ENCODE measurements around the gene PDZD2. TPM values are rescaled to one million over a fixed set of nuclear protein-coding genes. Genes with fewer than 3 reads are reported as not detected.

Gene PDZD2
- total RNA-seq, 1 experiment from 2014 or later = 23.0 TPM

DNA sequence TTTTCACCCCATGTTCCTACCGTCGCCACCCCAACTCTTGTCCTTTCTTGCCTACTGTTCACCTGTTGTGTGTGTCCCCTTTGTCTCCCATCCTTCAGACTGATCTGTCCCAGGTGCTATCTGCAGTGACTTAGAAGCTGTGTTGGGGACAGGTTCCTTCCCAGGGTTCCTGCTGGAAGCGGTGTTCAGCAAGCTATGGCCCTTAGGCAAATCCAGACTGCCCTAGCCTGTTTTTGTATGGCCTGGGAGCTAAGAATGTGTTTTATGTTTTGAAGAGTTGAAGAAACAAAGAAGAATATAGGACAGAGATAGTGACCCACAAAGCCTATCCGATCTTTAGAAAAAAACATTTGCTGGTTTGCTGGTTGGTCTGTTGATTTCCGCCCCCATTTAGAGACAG lies 298.8 kb downstream of the PDZD2 start:
- no peak for DNase-seq (ENCODE audit: unreplicated experiment)
- Mint-ChIP-seq H3K27ac (ENCODE audit: low read depth, unreplicated experiment) (peak overlapping the region; percentile 87), H3K4me1 (ENCODE audit: insufficient read depth, unreplicated experiment) (peaks cover 50% of the 10 kb centered on the region), H3K36me3 (ENCODE audit: insufficient read depth, unreplicated experiment) (peaks cover 16% of the 10 kb centered on the region), H3K4me3 (ENCODE audit: unreplicated experiment) (peak overlapping the region; percentile 90), H3K27me3 (ENCODE audit: insufficient read depth, unreplicated experiment) (no peaks in the 10 kb centered on the region), H3K9me3 (ENCODE audit: unreplicated experiment) (no peaks in the 10 kb centered on the region)
- ChIA-PET POLR2A (interaction anchor here (0.6 to 6.0 kb wide), 18 partner anchors 10 to 235 kb away, joined by 3 to 94 read pairs (median 6); no protein-coding TSS in a partner anchor), CTCF (interaction anchor here (0.7 to 2.5 kb wide), 7 partner anchors 53 to 129 kb away, joined by 3 to 6 read pairs (median 4); no protein-coding TSS in a partner anchor)
- intact Hi-C loops (cut with micrococcal nuclease) = loop anchor here (5.0 kb wide), 1 partner anchor 120 kb away; no protein-coding TSS in a partner anchor
- BruUV-seq (replicated peaks) = no TSS peak
- TF ChIP-seq, protein P1, sequence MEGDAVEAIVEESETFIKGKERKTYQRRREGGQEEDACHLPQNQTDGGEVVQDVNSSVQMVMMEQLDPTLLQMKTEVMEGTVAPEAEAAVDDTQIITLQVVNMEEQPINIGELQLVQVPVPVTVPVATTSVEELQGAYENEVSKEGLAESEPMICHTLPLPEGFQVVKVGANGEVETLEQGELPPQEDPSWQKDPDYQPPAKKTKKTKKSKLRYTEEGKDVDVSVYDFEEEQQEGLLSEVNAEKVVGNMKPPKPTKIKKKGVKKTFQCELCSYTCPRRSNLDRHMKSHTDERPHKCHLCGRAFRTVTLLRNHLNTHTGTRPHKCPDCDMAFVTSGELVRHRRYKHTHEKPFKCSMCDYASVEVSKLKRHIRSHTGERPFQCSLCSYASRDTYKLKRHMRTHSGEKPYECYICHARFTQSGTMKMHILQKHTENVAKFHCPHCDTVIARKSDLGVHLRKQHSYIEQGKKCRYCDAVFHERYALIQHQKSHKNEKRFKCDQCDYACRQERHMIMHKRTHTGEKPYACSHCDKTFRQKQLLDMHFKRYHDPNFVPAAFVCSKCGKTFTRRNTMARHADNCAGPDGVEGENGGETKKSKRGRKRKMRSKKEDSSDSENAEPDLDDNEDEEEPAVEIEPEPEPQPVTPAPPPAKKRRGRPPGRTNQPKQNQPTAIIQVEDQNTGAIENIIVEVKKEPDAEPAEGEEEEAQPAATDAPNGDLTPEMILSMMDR (IDR thresholded peaks at IDR 0.05; ENCODE audit: unreplicated experiment) = no peak

DNA sequence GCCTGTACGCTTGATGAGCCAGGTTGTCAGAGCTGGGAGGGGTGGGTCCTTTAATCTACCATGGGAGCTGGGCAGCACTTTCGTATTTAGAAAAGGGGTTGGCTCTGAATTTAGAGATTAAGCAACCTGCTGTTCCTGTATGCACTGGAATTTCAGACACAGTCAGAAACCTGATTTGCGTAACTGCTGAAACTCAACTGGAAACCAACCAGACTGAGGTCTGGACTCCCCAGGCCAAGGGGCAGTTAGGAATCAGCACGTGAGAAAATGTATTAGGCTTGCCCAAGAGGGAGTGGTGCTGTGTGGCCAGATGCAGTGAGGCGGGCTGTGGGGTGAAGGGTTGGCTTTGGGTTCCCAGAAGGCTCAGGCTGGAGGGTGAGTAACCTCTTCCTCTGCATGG lies 300.2 kb downstream of the PDZD2 start:
- TF ChIP-seq, protein P1 (IDR thresholded peaks at IDR 0.05; ENCODE audit: unreplicated experiment) = no peak
- Mint-ChIP-seq H3K27ac (ENCODE audit: low read depth, unreplicated experiment) (peak overlapping the region; percentile 98), H3K4me1 (ENCODE audit: insufficient read depth, unreplicated experiment) (peaks cover 50% of the 10 kb centered on the region), H3K27me3 (ENCODE audit: insufficient read depth, unreplicated experiment) (no peaks in the 10 kb centered on the region), H3K4me3 (ENCODE audit: unreplicated experiment) (peak overlapping the region; percentile 90), H3K36me3 (ENCODE audit: insufficient read depth, unreplicated experiment) (peaks cover 24% of the 10 kb centered on the region), H3K9me3 (ENCODE audit: unreplicated experiment) (no peaks in the 10 kb centered on the region)
- peak; percentile 99 for DNase-seq (ENCODE audit: unreplicated experiment)
- ChIA-PET POLR2A (interaction anchor here (0.7 to 6.0 kb wide), 16 partner anchors 8 to 234 kb away, joined by 3 to 94 read pairs (median 6); no protein-coding TSS in a partner anchor), CTCF (interaction anchor here (0.7 to 1.4 kb wide), 5 partner anchors 8 to 30 kb away, joined by 3 to 6 read pairs (median 3); no protein-coding TSS in a partner anchor)
- BruUV-seq (replicated peaks) = no TSS peak
- intact Hi-C loops (cut with micrococcal nuclease) = loop anchor here (1.0 to 5.0 kb wide), 3 partner anchors 49 to 118 kb away; no protein-coding TSS in a partner anchor

DNA sequence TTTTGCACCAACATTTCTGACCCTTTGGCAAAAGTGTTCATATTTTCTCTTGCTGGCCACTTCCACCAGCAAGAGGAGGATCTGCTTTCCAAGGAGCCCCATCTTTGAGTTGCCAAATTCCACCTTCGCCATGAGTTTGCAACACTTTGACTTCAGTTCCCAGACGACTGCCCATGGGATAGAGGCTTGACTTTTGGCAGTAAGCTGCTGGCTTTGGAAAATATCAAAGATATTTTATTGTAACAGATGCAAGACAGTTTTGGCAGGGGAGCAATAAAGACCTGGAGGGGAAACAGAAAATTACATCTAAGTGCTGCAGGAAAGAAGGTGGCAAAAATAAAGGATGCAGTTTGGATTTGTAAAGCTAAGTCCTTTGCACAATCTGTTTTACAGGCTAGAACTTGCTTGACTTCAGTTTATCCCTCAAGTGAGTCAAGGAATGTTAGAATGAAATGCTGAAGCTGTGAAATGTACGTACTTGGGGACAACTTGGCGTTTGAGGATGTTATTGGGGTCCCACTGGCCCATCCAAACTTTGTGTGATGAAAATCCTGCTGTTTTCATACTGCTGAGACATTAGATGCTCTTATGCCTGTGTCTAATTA lies 302.3 kb downstream of the PDZD2 start:
- Mint-ChIP-seq H3K4me3 (ENCODE audit: unreplicated experiment) (no peak overlapping the region), H3K4me1 (ENCODE audit: insufficient read depth, unreplicated experiment) (peaks cover 45% of the 10 kb centered on the region), H3K27me3 (ENCODE audit: insufficient read depth, unreplicated experiment) (no peaks in the 10 kb centered on the region), H3K9me3 (ENCODE audit: unreplicated experiment) (no peaks in the 10 kb centered on the region), H3K36me3 (ENCODE audit: insufficient read depth, unreplicated experiment) (peaks cover 24% of the 10 kb centered on the region), H3K27ac (ENCODE audit: low read depth, unreplicated experiment) (no peak overlapping the region)
- no TSS peak for BruUV-seq (replicated peaks)
- TF ChIP-seq, protein P1 (IDR thresholded peaks at IDR 0.05; ENCODE audit: unreplicated experiment) = no peak
- intact Hi-C loops (cut with micrococcal nuclease) = no loop called here
- CTCF ChIA-PET = interaction anchor here (1.2 kb wide), 1 partner anchor 86 kb away, joined by 3 read pairs; no protein-coding TSS in a partner anchor
- POLR2A ChIA-PET = interaction anchor here (0.9 to 1.1 kb wide), 4 partner anchors 19 to 232 kb away, joined by 3 to 4 read pairs (median 4); no protein-coding TSS in a partner anchor
- DNase-seq (ENCODE audit: unreplicated experiment) = no peak

DNA sequence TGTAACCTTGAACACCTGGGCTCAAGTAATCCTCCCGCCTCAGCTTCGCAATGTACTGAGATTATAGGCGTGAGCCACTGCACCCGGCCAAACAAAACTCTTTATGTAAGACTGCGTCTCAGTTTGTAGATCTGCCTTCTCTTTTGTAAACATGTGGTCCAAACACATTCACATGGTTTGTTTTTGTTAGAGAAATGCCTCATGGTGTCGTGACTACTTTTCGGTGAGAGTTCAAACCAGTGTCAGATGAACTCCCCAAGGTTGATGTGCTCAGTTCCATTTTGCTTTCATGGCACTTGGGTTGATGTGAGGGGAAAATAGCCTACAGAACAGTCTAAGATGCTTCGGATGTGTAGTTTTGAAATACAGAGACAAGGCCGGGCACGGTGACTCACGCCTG lies 303.6 kb downstream of the PDZD2 start:
- intact Hi-C loops (cut with micrococcal nuclease) = no loop called here
- H3K36me3 Mint-ChIP-seq (ENCODE audit: insufficient read depth, unreplicated experiment) = peaks cover 21% of the 10 kb centered on the region
- TF ChIP-seq, protein P1 (IDR thresholded peaks at IDR 0.05; ENCODE audit: unreplicated experiment) = no peak
- no TSS peak for BruUV-seq (replicated peaks)
- H3K4me3 Mint-ChIP-seq (ENCODE audit: unreplicated experiment) = no peak overlapping the region
- peak; percentile 64 for DNase-seq (ENCODE audit: unreplicated experiment)
- ChIA-PET CTCF (interaction anchor here (1.7 kb wide), 1 partner anchor 117 kb away, joined by 7 read pairs; no protein-coding TSS in a partner anchor), POLR2A (interaction anchor here (0.6 to 1.4 kb wide), 3 partner anchors 25 to 85 kb away, joined by 3 to 4 read pairs (median 3); no protein-coding TSS in a partner anchor)
- H3K27ac Mint-ChIP-seq (ENCODE audit: low read depth, unreplicated experiment) = no peak overlapping the region
- H3K4me1 Mint-ChIP-seq (ENCODE audit: insufficient read depth, unreplicated experiment) = peaks cover 35% of the 10 kb centered on the region
- no peaks in the 10 kb centered on the region for H3K27me3 Mint-ChIP-seq (ENCODE audit: insufficient read depth, unreplicated experiment)
- no peaks in the 10 kb centered on the region for H3K9me3 Mint-ChIP-seq (ENCODE audit: unreplicated experiment)
